PC-9 (cell line): ENCODE measurements around the gene KRT1. TPM values are rescaled to one million over a fixed set of nuclear protein-coding genes. Genes with fewer than 3 reads are reported as not detected.

Experiments used
- BruUV-seq: library from RNA; stranded (reverse); fragments of 400-500 nt; replicated peaks from 2 replicates; lab custom pipeline; 2021; lab: Mats Ljungman, UMichigan
- CTCF ChIA-PET: fragments of 300-600 bp; sonication (Branson Sonifier 250); formaldehyde crosslinking; loops from one replicate; lab custom pipeline; 2022; ENCODE audit warnings: antibody characterized with exemption; lab: Charles Lee
- POLR2A ChIA-PET: fragments of 300-600 bp; sonication (Branson Sonifier 250); formaldehyde crosslinking; loops from one replicate; lab custom pipeline; 2022; ENCODE audit warnings: antibody characterized with exemption; ENCODE audit not compliant: unreplicated experiment; lab: Charles Lee
- DNase-seq, 2 experiments: peaks; one replicate each; pipeline versions ENCODE4 v3.0.0 to v3.0.0-alpha.2; 2015 to 2022; ENCODE audit warnings: mixed read lengths in 1 of 2
- H2AFZ ChIP-seq: fragments of 200-600 bp; sonication (generic); 2 replicates; pipeline ENCODE4 v1.8.1; 2017; ENCODE audit warnings: antibody characterized with exemption
- H3F3A ChIP-seq: fragments of 200-600 bp; sonication (generic); 2 replicates; pipeline ENCODE4 v1.8.1; 2017; ENCODE audit warnings: antibody characterized with exemption, mild to moderate bottlenecking, low read depth; ENCODE audit not compliant: insufficient read depth
- H3K27ac ChIP-seq: fragments of 200-600 bp; sonication (generic); 2 replicates; pipeline ENCODE4 v1.6.1; 2016; ENCODE audit warnings: mixed run types
- H3K27me3 ChIP-seq: fragments of 200-600 bp; sonication (generic); 2 replicates; pipeline ENCODE4 v1.6.1; 2016; ENCODE audit warnings: low read depth, mixed run types; ENCODE audit not compliant: insufficient read depth
- H3K36me3 ChIP-seq: fragments of 200-600 bp; sonication (generic); 2 replicates; pipeline ENCODE4 v1.6.1; 2016; ENCODE audit warnings: low read depth, mixed run types
- H3K4me1 ChIP-seq: fragments of 200-600 bp; sonication (generic); replicated peaks from 2 replicates; pipeline ENCODE4 v1.6.1; 2016; ENCODE audit warnings: mixed run types; ENCODE audit not compliant: insufficient read depth
- H3K4me2 ChIP-seq: fragments of 200-600 bp; sonication (generic); 2 replicates; pipeline ENCODE4 v1.6.1; 2017; ENCODE audit warnings: mixed run types
- H3K4me3 ChIP-seq: fragments of 200-600 bp; sonication (generic); 2 replicates; pipeline ENCODE4 v1.6.1; 2016; ENCODE audit warnings: mixed run types
- H3K79me2 ChIP-seq: fragments of 200-600 bp; sonication (generic); 2 replicates; pipeline ENCODE4 v1.6.1; 2017; ENCODE audit warnings: low read depth, mixed run types
- H3K9me2 ChIP-seq: fragments of 200-600 bp; sonication (generic); 2 replicates; pipeline ENCODE4 v1.8.1; 2017; ENCODE audit warnings: mild to moderate bottlenecking; ENCODE audit not compliant: insufficient read depth
- H3K9me3 ChIP-seq: fragments of 200-600 bp; sonication (generic); 2 replicates; pipeline ENCODE4 v1.8.1; 2016; ENCODE audit warnings: low read depth; ENCODE audit not compliant: insufficient read depth
- H4K20me1 ChIP-seq: fragments of 200-600 bp; sonication (generic); 2 replicates; pipeline ENCODE4 v1.8.1; 2017; ENCODE audit not compliant: insufficient read depth
- CTCF ChIP-seq: fragments of 200-600 bp; sonication (generic); conservative IDR thresholded peaks from 2 replicates; pipeline ENCODE4 v1.6.1; 2017; ENCODE audit warnings: mixed run types, antibody characterized with exemption, mild to moderate bottlenecking, moderate library complexity
- EZH2 ChIP-seq: fragments of 200-600 bp; sonication (generic); IDR thresholded peaks from 2 replicates; pipeline ENCODE4 v1.8.0; 2017; ENCODE audit warnings: antibody characterized with exemption, low read depth
- intact Hi-C: fragments of 100-400 bp; cut with micrococcal nuclease; formaldehyde crosslinking; loops from one replicate; pipeline ENCODE4 v1.10.0; 2022; ENCODE audit not compliant: unreplicated experiment
- total RNA-seq: library from RNA; stranded (reverse); gene quantifications from 2 replicates; pipeline ENCODE4 v1.2.3, GENCODE V29; 2021

The KRT1 gene
- total RNA-seq, 1 experiment from 2014 or later = not detected

DNA sequence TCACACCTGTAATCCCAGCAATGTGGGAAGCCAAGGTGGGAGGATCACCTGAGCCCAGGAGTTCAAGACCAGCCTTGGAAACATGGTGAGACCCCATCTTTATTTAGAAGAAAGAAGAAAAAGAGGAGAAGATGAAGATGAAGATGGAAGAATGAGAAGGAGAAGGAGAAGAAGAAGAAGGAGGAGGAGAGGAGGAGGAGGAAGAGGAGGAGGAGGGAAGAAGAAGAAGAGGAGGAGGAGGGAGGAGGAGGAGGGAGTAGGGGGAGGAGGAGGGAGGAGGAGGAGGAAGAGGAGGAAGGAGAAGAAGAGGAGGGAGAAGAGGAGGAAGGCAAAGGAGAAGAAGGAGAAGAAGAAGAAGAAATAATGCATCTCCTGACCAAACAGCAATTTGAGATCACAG, 9.0 kb upstream of the KRT1 start:
- intact Hi-C loops = no loop called here
- no peak overlapping the region for H3K27ac ChIP-seq
- ChIA-PET CTCF (interaction anchor here (0.6 kb wide), 1 partner anchor 282 kb away, joined by 3 read pairs; no protein-coding TSS in a partner anchor), POLR2A (no interaction called here)
- no peak for DNase-seq
- no peaks in the 10 kb centered on the region for H3K79me2 ChIP-seq
- TF ChIP-seq EZH2 (no peak), CTCF (no peak)
- no peak overlapping the region for H3K4me3 ChIP-seq
- no peaks in the 10 kb centered on the region for H4K20me1 ChIP-seq
- no peak overlapping the region for H3K4me2 ChIP-seq
- peaks cover 20% of the 10 kb centered on the region for H3K4me1 ChIP-seq
- no TSS peak for BruUV-seq
- no peaks in the 10 kb centered on the region for H3K9me3 ChIP-seq
- no peak overlapping the region for H2AFZ ChIP-seq
- peaks cover 12% of the 10 kb centered on the region; the same call in 1 of the 2 replicates for H3F3A ChIP-seq
- no peaks in the 10 kb centered on the region for H3K36me3 ChIP-seq
- no peaks in the 10 kb centered on the region for H3K9me2 ChIP-seq
- no peaks in the 10 kb centered on the region for H3K27me3 ChIP-seq

DNA sequence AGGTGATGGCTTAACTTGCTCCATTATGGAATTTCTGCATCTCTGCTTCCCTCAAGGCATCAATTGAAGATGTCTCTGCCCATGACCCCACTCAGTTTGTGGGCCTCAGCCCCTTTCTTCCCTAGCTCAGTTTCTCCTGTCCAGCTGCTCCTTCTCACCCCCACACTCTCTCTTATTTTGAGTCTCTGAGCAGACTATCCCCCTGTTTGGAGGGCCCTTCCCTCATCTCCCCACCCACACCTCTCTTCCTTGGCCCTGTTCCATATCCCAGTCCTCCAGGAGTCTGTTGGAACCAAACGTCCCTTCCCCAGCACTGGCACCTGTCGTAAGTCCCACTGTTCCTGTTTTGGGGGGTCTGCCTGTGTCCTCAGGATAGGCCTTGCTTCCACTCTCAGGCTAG, 8.3 kb upstream of the KRT1 start:
- Histone ChIP-seq H3K4me3 (no peak overlapping the region), H3K79me2 (no peaks in the 10 kb centered on the region), H3K4me2 (no peak overlapping the region), H3K9me3 (no peaks in the 10 kb centered on the region), H3K27ac (no peak overlapping the region), H3K9me2 (no peaks in the 10 kb centered on the region), H3F3A (peaks cover 12% of the 10 kb centered on the region; the same call in 1 of the 2 replicates), H2AFZ (no peak overlapping the region), H4K20me1 (no peaks in the 10 kb centered on the region), H3K36me3 (no peaks in the 10 kb centered on the region), H3K27me3 (no peaks in the 10 kb centered on the region), H3K4me1 (peaks cover 20% of the 10 kb centered on the region)
- POLR2A ChIA-PET = interaction anchor here (1.0 kb wide), 1 partner anchor 16 kb away, joined by 3 read pairs; no protein-coding TSS in a partner anchor
- DNase-seq = no peak
- CTCF ChIA-PET = no interaction called here
- BruUV-seq = no TSS peak
- intact Hi-C loops = no loop called here
- TF ChIP-seq EZH2 = no peak
- no peak for TF ChIP-seq CTCF

- Histone ChIP-seq H3K4me1 (peaks cover 20% of the 10 kb centered on the region), H3K9me3 (no peaks in the 10 kb centered on the region), H3K27ac (peak overlapping the region; percentile 60), H3F3A (peaks cover 12% of the 10 kb centered on the region; the same call in 1 of the 2 replicates), H3K36me3 (no peaks in the 10 kb centered on the region), H3K27me3 (no peaks in the 10 kb centered on the region), H3K79me2 (no peaks in the 10 kb centered on the region), H4K20me1 (no peaks in the 10 kb centered on the region), H2AFZ (peak overlapping the region; percentile 45; the same call in 1 of the 2 replicates), H3K4me3 (no peak overlapping the region), H3K9me2 (no peaks in the 10 kb centered on the region), H3K4me2 (peak overlapping the region; percentile 52)
- ChIA-PET CTCF (no interaction called here), POLR2A (interaction anchor here (0.6 to 1.0 kb wide), 3 partner anchors 15 to 431 kb away, joined by 3 to 8 read pairs (median 3); no protein-coding TSS in a partner anchor)
- TF ChIP-seq EZH2 (no peak), CTCF (no peak)
- no TSS peak for BruUV-seq
- intact Hi-C loops = no loop called here
- DNase-seq = peak; percentile 55 to 88
Observed at GRCh38 chr12:52687497-52688385, 7.5 kb upstream of the KRT1 start.
